Measurements from ENCODE around the gene XRCC3.
A peak's percentile ranks its signal among the peaks of the same experiment; 100 is the strongest.

The XRCC3 gene

DNA sequence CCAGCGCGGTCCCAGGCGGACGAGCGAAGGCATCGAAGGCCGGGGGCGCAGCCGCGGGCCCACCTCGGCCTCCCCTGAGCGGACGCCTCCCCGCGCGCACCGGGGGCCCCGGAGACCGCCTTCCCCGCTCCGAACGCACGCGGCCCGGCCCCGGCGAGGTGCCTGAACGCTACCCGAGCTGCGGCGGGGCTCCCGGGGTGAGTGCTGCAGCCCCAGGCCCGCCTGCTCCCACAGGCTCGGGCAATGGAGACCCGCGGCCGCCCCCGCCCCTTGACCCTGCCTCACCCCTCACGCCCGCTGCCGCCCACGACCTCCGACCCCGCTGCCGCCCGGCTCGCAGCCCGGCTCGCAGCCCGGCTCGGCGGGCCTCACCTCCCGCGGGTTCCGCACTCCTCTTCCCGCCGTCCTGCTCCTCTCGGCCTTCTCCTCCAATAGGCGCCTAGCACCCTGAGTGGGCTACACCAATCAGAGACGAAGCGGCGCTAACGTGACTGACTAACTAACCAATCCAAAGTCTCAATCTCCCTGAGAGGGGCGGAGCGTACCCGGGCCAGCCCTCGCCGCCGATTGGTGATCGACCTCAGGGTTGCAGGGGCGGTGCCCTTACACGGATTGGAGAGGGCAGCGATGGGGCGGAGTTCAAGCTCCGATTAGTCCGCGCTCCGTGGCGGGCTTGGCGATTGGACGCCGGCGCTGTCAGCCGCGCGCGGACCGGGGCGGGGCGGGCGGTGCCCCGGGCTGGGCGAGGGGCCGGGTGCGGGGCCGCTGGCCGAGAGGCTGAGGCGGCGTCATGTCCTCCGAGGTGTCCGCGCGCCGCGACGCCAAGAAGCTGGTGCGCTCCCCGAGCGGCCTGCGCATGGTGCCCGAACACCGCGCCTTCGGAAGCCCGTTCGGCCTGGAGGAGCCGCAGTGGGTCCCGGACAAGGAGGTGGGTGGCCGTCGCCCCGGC is at the start of gene XRCC3, which contains the start of gene ZFYVE21:
Gene XRCC3 (minus strand): TSS at position 400 of the 949 bp plus-strand sequence. CDS start 4,364 bp downstream, outside the sequence.
Gene ZFYVE21 (plus strand): TSS at position 759 of the 949 bp plus-strand sequence. CDS start 32 bp downstream, at position 791.
- DNase-seq (ENCODE audit: low spot score): peak; percentile 99

DNA sequence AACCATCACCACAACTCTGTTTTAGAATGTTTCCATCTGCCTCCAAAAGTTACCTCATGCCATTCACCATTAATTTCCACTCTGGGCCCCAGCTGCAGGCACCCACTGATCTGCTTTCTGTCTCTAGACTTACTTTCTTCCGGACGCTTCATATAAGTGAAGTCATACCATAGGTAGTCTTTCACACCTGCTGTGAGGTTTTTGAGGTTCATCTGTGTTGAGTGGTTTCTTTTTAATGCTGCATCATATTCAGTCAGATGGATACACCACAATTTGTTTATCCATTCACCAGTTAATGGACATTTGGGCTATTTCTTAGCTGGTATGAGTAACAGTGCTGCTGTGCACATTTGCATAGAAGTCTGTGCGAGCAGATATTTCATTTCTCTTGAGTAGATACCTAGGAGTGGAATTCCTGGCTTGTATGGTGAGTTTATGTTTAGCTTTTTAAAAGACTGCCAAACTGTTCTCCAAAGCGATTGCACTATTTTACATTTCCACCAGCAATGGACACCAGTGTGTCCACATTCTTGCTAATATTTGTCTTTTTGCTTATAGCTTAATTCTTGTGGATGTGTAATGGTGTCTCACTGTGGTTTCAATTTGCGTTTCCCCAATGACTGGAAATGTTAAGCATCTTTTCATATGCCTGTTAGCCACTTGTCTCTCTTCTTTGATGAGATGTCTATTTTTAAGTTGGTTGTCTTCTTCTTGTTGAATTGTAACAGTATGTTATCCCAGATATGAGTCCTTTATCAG is 48.7 kb upstream of the XRCC3 start:
- no peak for DNase-seq (ENCODE audit: low spot score)

DNA sequence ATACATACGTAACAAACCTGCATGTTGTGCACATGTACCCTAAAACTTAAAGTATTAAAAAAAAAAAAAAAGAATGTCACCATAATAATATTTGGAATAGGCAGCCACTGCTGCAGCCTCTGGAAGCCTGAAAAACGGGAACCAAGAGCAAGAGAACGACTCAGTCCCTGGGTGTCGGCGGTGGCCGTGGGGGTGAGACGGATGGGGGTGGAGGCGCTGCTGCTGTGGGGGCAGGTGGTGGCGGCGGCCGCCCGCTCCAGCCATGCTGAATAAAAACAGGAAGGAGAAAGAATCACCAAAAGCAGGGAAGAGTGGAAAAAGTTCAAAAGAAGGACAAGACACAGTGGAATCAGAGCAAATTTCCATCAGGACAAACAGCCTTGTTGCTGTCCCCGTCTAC is 47.3 kb upstream of the XRCC3 start:
- DNase-seq (ENCODE audit: low spot score): no peak

DNA sequence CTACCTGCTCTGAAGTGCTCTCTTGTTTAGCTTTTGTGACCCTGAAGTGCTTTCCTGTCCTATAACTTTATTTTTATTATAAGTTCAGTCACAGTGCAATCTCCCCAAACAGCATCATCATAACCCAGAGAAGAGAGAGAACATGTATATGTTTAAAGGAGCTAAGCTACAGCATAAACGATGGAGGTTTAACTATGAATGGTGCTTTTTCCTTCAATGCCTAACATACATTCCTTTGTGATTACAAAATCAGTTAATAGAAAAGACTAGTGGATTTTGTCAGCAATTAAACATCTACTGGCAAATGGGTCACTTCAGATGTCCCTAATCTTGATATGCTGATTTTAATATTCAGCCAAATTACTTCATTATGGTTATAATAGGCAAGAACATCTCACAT is 46.8 kb upstream of the XRCC3 start:
- no peak for DNase-seq (ENCODE audit: low spot score)

DNA sequence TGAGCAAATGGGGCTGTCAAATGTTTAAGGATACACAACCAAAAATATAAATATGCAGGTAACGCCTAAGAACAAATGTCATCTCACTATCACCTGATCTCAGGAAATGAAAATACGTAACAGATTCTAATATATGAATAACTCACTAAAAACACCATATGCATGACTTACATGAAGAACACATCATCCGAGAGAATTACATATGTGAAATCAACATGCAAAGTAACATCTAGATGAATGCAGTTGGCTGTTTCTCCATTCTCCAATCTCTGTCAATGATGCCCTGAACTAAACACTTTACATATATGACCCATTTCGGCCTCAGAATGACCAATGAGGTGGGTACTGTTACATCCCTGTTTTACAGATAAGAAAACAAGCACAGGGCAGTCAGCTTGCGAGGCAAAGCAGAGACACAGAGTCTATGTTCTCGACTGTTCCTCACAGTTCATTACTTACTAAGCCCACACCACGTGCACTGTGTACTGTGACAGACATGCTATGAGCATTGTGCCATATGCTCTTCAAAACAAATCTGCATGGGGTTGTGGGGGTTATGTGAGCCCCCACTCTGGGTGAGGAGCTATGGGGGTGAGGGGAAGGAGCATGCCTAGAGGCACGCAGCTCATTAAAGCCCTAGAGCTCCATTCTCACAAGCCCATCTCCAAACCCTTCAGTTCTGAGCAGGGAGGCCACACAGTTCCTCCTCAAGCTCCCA is 43.0 kb upstream of the XRCC3 start:
- no peak for DNase-seq (ENCODE audit: low spot score)

DNA sequence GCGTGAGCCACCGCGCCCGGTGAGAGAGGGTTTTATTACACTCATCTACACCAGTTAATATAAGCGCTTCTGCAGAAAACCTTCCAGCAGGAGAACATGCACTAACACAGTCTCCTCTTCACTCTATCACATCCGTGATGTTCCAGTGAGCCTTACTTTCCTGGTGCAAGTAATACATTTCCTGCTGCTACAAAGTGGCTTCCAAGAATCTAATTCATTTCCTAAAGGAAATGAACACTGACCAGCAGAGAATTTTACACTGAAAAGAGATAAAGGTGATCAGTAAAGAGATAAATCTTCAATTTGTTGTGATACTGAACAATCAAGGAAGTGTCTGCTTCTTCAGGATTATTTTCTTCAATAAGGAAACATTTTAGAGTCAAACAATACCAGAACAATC is 39.8 kb upstream of the XRCC3 start:
- DNase-seq (ENCODE audit: low spot score): no peak

DNA sequence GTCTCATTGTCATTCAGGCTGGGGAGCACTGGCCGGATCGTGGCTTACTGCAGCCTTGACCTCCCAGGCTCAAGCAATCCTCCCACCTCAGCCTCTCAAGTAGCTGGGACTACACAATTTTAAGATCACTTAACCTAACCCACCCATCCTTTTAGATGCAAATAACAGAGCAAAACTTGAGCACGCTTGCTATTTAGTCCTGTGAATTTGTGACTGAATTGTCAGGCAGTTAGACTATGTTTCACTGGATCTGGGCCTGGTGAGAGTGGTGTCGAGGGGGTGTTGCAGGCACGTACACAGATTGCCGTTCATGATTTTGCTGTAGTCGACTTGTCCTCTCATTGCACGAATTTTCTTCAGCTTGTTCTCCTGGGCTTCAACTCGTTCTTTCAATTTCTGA is 38.5 kb upstream of the XRCC3 start:
- no peak for DNase-seq (ENCODE audit: low spot score)

DNA sequence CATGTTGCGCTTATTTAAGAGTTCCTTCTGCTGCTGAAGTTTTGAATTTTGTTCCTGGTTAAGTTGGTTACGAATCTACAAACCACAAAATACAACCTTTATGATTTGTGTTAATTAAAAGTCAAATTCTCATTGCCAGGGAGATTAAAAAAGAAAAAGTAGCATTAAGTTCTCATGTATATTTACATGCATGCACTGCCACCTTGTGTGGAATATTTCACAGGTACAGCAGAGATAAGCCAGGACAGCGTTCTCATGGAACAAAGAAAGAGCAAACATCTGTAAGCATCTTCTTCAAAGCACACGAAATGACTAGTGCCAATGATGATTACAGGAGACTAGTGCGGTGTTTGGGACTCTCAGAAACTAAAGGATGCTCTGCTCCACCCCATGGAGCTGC is 34.6 kb upstream of the XRCC3 start:
- DNase-seq (ENCODE audit: low spot score): no peak

DNA sequence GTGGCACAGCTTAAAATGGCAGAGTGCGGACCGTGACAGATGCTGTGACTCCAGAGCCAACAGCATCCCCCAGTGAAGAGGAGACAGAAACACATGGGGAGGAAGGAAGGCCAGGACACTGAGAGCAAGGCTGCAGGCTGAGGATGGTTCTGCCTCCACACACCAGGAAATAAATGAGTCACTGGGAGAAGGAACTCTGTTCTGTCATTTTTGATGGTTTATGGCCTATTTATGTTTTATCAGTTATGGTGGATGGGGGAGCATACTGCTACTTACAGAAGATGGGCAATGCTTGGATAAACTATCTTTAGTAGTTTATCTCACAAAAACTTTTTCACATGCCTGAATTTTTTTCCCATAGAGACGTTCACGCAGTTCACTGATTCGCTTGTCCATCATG is 34.2 kb upstream of the XRCC3 start:
- no peak for DNase-seq (ENCODE audit: low spot score)

DNA sequence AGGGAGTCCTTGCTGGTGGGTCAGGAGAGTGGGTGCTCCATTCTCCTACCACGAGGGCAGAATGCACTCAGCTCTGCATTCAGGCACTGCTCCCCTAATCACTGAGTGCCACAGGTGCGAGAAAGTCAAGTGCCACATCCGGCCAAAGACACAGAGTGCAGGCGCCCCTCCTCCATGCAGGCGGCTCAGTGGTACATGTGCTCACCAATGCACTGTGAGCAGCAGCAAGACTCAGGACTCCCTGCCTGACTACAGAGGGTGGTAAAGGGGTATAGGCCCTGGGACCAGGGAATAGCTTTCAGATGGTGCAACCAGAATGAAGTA is 33.2 kb upstream of the XRCC3 start:
- DNase-seq (ENCODE audit: low spot score): no peak

DNA sequence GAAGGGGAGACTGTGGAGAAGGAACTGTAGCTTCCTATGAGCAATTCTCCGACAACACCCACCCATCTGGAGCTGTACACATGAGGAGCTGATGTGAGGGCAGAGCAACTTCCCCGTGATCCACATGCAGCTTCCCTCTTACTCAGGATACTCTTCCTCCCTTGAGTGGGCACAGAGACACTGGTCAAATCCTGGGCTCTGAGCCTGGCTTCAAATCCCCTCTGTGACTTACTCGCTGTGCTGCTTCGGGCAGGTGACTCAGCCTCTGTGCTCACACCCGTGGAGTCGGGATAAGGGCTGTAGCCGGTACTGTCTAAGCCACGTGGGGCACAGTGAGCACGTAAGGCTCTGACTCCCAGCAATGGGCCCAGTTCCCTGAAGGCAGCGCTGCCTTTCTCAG is 31.4 kb upstream of the XRCC3 start:
- DNase-seq (ENCODE audit: low spot score): no peak

DNA sequence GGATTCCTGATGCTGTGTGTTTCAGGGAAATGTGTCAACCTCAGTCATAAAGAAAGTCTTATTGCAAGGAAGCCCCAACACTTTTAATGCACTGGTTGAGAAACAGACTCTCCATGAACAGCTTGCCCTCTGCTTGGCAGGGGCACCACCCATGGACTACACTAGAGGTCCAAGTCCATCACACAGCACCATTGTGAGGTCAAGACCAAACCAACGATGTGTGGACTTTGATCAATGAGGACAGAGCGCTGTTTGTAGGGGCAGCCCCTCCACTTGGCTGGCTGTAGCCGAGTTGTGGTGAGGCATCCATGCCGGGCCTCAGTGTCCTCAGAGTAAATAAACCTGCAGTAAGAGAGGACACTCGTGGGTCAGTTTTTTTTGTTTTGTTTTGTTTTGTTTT is 30.2 kb upstream of the XRCC3 start:
- DNase-seq (ENCODE audit: low spot score): no peak

DNA sequence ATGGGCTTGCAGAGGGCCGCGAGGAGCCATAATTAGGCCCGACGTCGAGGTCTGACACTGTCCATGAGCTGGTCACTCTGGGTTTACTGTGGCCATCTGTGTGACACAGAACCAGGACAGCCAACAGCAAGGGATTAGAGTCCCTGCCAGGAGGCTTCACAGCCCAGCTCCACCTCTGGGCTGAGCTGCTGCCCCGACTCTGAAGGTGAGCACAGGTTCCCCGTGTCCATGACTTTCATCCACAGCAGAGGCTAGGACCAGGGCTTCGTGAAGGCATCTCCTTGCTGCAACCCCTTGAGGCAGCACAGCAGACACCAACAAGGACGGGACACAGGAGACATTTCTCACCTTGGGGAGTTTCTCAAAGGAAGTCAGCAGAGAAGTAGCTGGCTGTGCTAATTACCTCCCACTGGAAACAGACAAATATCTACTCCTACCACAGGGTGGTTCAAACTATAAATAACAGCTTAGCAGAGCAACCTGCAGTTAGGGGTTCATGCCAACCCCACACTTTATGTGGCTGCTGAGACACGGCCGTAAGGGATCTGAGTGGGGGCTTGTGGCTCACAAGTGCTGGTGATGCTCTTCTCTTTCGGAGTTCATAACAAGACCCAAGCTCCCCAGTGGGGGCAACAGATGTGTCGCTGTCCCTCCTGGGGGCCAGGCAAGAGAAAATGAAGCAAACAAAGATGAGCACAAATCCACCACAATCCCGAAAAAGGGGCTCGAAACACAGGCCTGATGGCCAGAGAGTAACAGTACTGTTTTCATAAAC is 29.6 kb upstream of the XRCC3 start:
- DNase-seq (ENCODE audit: low spot score): no peak

DNA sequence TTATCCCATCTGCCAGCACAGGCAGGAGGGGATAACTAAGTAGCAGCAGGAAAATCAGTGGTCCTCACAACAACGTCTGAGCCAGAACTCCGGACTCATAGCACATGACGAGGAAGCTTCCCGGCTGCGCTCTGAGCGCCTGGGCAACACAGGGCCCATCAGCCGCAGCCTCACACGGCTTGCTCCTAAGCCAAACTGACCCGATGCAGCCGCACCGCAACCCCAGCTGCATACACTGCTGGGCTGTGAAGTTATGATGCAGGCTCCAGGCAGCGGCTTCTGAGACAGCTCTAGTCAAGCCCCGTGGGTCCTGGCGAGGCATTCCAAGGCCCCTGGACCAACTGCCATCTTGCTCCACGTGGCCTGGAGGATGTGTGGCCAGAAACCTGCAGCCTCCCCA is 28.4 kb upstream of the XRCC3 start:
- DNase-seq (ENCODE audit: low spot score): no peak

DNA sequence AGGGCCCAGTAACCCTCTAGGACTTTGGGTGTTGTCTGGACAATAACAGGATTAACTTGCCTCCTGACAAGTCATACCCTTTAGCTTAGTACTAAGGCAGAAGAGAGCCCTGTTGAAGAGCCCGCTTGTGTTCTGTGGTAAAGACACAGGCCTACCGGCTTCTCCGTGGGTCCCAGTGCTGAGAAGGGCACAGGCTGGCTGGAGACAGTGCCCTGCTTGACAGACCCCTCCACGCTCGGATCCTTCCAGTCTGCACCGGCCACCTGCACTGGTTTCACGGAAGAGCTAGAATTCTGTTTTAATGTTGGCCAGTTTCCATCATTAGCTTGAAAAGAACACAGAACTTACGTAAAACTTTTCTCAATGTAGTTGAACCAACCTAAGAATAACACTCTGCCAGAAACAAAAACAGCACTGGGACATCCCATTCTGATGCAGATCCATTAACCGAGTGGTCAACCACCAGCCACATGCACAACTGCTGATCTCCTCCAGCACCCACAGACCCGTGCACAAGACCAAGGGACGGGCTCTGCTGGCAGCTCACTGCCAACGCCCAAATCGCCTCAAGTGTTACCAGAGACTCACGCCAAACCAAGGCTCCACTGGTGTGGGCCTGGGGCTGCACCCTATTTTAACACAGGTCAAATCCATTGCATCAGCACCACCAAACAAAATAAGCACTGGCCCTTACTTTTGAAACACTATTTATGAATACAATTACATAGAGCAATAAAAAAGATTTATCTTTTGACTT is 27.4 kb upstream of the XRCC3 start:
- no peak for DNase-seq (ENCODE audit: low spot score)

DNA sequence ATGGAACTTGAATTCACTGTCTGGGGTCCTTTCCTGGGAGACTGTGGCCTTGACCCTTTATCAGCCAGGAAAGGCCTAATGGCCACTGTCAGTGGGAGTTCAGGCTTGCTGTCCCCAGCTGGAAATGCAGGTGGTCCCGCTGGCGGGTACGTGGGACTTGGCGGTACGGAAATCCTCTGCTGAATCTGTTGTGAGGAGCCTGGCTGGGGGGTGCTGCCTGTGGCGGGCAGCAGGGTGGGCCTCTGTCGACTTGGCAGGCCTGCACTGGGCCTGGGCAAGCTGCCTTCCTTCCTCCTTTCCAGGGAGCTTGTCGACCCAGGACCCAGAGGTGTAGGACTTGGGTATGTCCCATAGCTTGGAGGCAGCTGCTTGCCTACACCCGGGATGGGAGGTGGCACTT is 26.6 kb upstream of the XRCC3 start:
- DNase-seq (ENCODE audit: low spot score): no peak

DNA sequence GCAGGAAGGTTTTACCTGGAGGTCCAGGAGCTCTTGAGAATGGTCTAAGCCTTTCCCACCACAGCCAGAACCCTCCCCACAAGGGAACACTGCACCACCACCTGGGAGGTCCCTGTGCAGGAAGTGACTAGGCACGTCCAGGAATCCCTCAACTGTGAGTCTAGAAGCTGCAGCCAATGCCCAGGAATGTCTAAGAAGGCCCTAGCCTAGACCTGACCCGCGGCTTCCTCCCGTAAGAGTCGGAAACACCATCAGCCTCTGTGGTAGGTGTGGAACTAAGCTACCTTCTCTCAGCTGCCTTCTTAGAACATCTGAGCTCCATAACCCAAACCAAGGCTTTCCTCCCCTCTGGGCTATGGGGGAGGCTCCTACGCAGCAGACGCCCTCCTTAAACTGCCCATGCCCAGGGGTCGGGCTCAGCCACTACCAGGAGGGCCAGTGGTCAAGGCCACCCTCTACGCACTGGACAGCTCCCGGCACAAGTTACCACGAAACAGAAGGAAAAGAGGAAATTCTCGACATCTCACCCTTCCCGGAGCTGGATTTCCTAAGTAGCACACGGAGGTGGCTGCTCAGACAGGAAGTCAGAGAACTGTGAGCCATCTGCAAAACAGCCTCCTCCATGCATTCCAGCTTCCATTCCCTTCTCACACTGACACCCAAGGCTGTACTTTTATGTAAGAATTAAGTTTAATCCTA is 25.9 kb upstream of the XRCC3 start:
- no peak for DNase-seq (ENCODE audit: low spot score)

DNA sequence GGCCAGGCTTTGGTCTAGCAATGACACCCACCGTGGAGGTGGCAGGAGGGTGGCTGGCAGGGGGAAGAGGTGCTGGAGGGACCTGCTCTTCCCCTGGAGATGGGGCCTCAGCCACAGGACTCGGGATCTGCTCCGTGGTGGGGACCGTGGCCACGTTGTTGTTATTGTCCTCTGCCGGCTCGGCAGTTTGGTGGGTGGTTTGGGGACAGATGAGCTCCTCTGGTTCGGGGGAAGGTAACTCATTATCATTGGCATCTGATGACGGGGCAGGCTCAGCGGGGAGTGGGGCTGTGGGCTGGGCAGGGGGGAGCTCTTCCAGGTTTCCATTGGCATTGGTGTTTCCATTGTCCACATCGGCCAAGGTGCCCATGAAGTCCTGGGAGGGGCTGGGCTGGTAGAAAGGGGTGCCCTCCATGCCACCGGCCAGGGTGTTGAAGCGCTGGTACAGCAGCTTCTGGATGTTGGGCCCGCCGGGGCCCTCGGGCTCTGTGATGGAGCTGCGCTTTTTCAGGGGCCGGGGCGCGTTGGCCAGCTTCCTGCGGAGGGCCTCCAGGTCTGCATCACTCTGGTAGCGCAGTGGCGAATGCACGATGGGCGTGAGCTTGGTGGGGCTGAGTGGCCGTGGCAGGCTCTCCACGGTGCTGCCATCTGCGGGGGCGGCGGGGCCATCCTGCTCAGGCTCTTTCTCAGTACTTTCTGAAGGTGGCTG is 24.7 kb upstream of the XRCC3 start:
- no peak for DNase-seq (ENCODE audit: low spot score)

DNA sequence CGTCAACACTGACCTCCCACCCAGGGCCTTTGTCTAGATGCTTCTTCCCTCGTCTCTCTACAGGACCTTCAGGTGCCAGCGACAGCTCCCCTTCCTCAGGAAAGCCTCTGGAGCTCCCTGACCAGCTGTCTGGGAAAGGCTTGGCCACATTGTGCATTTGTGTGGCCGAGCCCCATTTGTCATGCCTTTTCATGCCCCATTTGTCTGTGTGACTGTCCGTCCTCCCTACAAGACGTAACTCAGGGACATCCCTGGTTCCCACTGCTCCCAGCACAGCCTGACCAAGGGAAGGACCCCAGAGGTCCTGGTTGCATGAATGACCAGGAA is 24.2 kb upstream of the XRCC3 start:
- no peak for DNase-seq (ENCODE audit: low spot score)

Data from LoVo (cell line).